NCI-H1694 (cell line): Measurements from ENCODE around the gene CELA3B.
"Not testable (repeated sequence)": the region's sequence is repeated elsewhere in the genome, so short reads cannot be mapped to it uniquely, and the experiment has no call there.

Source experiments
- DNase-seq: peaks from one replicate; lab custom pipeline; 2025; lab: John Stamatoyannopoulos, UW

Gene CELA3B

GRCh38 chr1:22007262-22007661, 30.4 kb downstream of the CELA3B start:
- not testable (repeated sequence) for DNase-seq

GRCh38 chr1:22009566-22009965, 32.7 kb downstream of the CELA3B start:
- DNase-seq: not testable (repeated sequence)

GRCh38 chr1:22012752-22013151, 35.9 kb downstream of the CELA3B start:
- not testable (repeated sequence) for DNase-seq

GRCh38 chr1:22014575-22015206, 37.9 kb downstream of the CELA3B start:
- not testable (repeated sequence) for DNase-seq

- no peak for DNase-seq
Measured at GRCh38 chr1:22018583-22019559, 42.0 kb downstream of the CELA3B start.

- no peak for DNase-seq
Measured at GRCh38 chr1:22021061-22021460, 44.2 kb downstream of the CELA3B start.

GRCh38 chr1:22024485-22025367, 47.9 kb downstream of the CELA3B start:
- peak; percentile 67 for DNase-seq

GRCh38 chr1:22025368-22026155, 48.7 kb downstream of the CELA3B start:
- peak; percentile 70 for DNase-seq

- no peak for DNase-seq
Measured at GRCh38 chr1:22026924-22027289, 50.1 kb downstream of the CELA3B start.

- no peak for DNase-seq
Measured at GRCh38 chr1:22030057-22030456, 53.2 kb downstream of the CELA3B start.

GRCh38 chr1:22030473-22030872, 53.7 kb downstream of the CELA3B start:
- no peak for DNase-seq

GRCh38 chr1:22031214-22031962, 54.6 kb downstream of the CELA3B start:
- DNase-seq: no peak

GRCh38 chr1:22034834-22035233, 58.0 kb downstream of the CELA3B start:
- DNase-seq: not testable (repeated sequence)

GRCh38 chr1:22037520-22037919, 60.7 kb downstream of the CELA3B start:
- DNase-seq: no peak

GRCh38 chr1:22038036-22038435, 61.2 kb downstream of the CELA3B start:
- DNase-seq: no peak
